Sigmoid colon (tissue), 7 donors: ENCODE data around the gene PHAF1. TPM values are rescaled to one million over a fixed set of nuclear protein-coding genes. Genes with fewer than 3 reads are reported as not detected.

ENCODE experiments used
- DNase-seq: peaks from one replicate; pipeline ENCODE4 v3.0.0-alpha.2; 2019
- H3K27ac ChIP-seq, 4 donors: fragments of 200-600 bp; sonication (generic); one replicate each; pipeline ENCODE4 v1.5.1; 2016 to 2019; ENCODE audit warnings: mild to moderate bottlenecking in 1 of 4
- H3K27me3 ChIP-seq, 3 donors: fragments of 200-600 bp; sonication (generic); one replicate each; pipeline ENCODE4 v1.5.1; 2019; ENCODE audit warnings: mild to moderate bottlenecking in 1 of 3
- H3K36me3 ChIP-seq, 4 donors: fragments of 200-600 bp; sonication (generic); one replicate each; pipeline ENCODE4 v1.5.1; 2016 to 2019
- H3K4me1 ChIP-seq, 4 donors: fragments of 200-600 bp; sonication (generic); one replicate each; pipeline ENCODE4 v1.5.1; 2017 to 2019
- H3K4me3 ChIP-seq, 4 donors: fragments of 200-600 bp; sonication (generic); one replicate each; pipeline ENCODE4 v1.5.1; 2017 to 2019; ENCODE audit warnings: mild to moderate bottlenecking in 2 of 4, moderate library complexity in 1 of 4
- H3K9me3 ChIP-seq, 4 donors: fragments of 200-600 bp in 3 of 4; sonication (generic) in 3 of 4; one replicate each; pipeline versions ENCODE4 v1.5.1 to v1.6.1; 2013 to 2019
- EP300 ChIP-seq, 4 donors: sonication (generic); formaldehyde crosslinking; IDR thresholded peaks; one replicate each; pipeline ENCODE4 v1.6.1; 2017; ENCODE audit warnings: antibody characterized with exemption in 4 of 4
- POLR2A ChIP-seq, 2 donors: fragments of 450-650 bp; IDR thresholded peaks; one replicate each; pipeline ENCODE4 v1.6.1; 2016; ENCODE audit warnings: antibody characterized with exemption in 2 of 2, mild to moderate bottlenecking in 2 of 2, moderate library complexity in 2 of 2
- POLR2AphosphoS5 ChIP-seq, 4 donors: sonication (generic); formaldehyde crosslinking; IDR thresholded peaks; one replicate each; pipeline ENCODE4 v1.6.1; 2017; ENCODE audit warnings: antibody characterized with exemption in 4 of 4
- WGBS, 2 donors: extraction: QIAGEN DNeasy Blood & Tissue Kit; methylation state at CpG; one replicate each; pipeline ENCODE4 v1.1.7; 2013; 5-methylcytosine and 5-hydroxymethylcytosine counted together
- intact Hi-C: fragments of 100-400 bp; cut with DNase I; formaldehyde crosslinking; loops from one replicate; pipeline ENCODE4 v1.15.1; 2023
- polyA plus RNA-seq, 3 donors: library from polyadenylated mRNA; stranded (reverse); fragments of 200-250 nt; gene quantifications; one replicate each; pipeline ENCODE4 v1.2.3, GENCODE V29; 2013
- total RNA-seq, 4 donors: library from RNA; depleted of rRNA; stranded (reverse); fragments of >200 nt; gene quantifications; one replicate each; pipeline ENCODE4 v1.1.0, GENCODE V29; 2016
- TF ChIP-seq, protein P1 (sequence below), 4 experiments: fragments of 450-650 bp in 3 of 4; fragments of 200-600 bp in 1 of 4; IDR thresholded peaks; one replicate each; pipeline ENCODE4 v1.5.1; 2016 to 2019; ENCODE audit warnings: antibody characterized with exemption in 4 of 4, mild to moderate bottlenecking in 3 of 4, moderate library complexity in 2 of 4
- donor health status: healthy with polysubstance abuse.
- donor health status: Bipolar disorder and iron deficiency.
- donor health status: healthy.

Gene PHAF1
- total and polyA plus RNA-seq, 7 donors, result 8.9 to 16.3 (median 11.4) TPM

DNA sequence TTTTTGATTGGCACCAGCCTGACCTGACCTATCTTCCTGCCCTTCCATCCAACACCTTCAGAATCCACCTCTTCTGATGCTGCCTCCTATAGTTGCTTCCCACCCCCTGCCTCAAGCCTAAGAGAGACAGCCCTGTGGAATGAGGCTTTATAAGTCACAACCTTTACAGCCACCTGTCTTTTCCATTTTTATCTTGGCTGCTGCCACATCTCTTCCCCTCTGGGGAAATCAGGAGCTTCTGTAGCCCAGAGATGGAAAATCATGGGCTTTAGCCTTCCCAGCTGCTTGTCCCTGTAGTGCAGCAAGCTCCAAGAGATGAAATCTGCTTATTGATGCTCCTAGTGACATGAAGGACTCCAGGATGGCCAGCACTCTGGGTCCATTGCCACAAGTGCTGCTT is 18.7 kb downstream of the PHAF1 start:
- peaks cover 0 to 79% (median 23%) of the 10 kb centered on the region in 4 donors for H3K36me3 ChIP-seq

DNA sequence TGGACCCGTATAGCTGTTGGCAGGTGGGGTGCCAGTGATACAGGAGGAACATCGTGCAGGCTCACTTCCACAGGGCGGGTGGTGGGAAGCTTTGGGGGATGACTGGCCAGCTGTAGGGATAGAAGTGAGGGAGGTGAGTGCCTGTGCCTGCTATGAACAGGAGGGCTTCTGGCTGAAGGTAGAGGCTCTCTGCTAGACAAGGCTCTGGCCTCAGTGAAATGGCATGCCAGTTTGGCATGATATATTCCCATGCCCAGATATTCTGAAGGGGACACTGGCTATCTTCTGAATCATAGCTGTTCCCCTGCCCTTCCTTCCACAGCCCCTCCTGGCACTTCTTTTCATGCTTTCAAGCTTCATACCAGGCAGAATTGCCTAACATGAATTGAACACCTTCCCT is 19.1 kb downstream of the PHAF1 start:
- Histone ChIP-seq H3K36me3 (peaks cover 0 to 79% (median 23%) of the 10 kb centered on the region in 4 donors), H3K27me3 (no peaks in the 10 kb centered on the region), H3K27ac (no peak overlapping the region), H3K9me3 (no peaks in the 10 kb centered on the region), H3K4me1 (no peaks in the 10 kb centered on the region), H3K4me3 (no peak overlapping the region)
- TF ChIP-seq POLR2A (IDR thresholded peaks at IDR 0.05) (no peak), POLR2AphosphoS5 (IDR thresholded peaks at IDR 0.05) (no peak), EP300 (IDR thresholded peaks at IDR 0.05) (no peak)
- TF ChIP-seq, protein P1, sequence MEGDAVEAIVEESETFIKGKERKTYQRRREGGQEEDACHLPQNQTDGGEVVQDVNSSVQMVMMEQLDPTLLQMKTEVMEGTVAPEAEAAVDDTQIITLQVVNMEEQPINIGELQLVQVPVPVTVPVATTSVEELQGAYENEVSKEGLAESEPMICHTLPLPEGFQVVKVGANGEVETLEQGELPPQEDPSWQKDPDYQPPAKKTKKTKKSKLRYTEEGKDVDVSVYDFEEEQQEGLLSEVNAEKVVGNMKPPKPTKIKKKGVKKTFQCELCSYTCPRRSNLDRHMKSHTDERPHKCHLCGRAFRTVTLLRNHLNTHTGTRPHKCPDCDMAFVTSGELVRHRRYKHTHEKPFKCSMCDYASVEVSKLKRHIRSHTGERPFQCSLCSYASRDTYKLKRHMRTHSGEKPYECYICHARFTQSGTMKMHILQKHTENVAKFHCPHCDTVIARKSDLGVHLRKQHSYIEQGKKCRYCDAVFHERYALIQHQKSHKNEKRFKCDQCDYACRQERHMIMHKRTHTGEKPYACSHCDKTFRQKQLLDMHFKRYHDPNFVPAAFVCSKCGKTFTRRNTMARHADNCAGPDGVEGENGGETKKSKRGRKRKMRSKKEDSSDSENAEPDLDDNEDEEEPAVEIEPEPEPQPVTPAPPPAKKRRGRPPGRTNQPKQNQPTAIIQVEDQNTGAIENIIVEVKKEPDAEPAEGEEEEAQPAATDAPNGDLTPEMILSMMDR (IDR thresholded peaks at IDR 0.05), result no peak
- intact Hi-C loops, result no loop called here
- 96% methylated on average over 3 of the region's 3 CpGs for WGBS, 2 donors
- DNase-seq, result no peak

More for the DNA sequence above, 18.7 kb downstream of the PHAF1 start:
- no peak overlapping the region for H3K27ac ChIP-seq
- no peaks in the 10 kb centered on the region for H3K9me3 ChIP-seq
- no peak overlapping the region for H3K4me3 ChIP-seq
- DNase-seq, result no peak
- TF ChIP-seq, protein P1 (IDR thresholded peaks at IDR 0.05), result no peak
- TF ChIP-seq POLR2A (IDR thresholded peaks at IDR 0.05) (no peak), EP300 (IDR thresholded peaks at IDR 0.05) (no peak), POLR2AphosphoS5 (IDR thresholded peaks at IDR 0.05) (no peak)
- H3K4me1 ChIP-seq, result no peaks in the 10 kb centered on the region
- H3K27me3 ChIP-seq, result no peaks in the 10 kb centered on the region
- intact Hi-C loops, result no loop called here

DNA sequence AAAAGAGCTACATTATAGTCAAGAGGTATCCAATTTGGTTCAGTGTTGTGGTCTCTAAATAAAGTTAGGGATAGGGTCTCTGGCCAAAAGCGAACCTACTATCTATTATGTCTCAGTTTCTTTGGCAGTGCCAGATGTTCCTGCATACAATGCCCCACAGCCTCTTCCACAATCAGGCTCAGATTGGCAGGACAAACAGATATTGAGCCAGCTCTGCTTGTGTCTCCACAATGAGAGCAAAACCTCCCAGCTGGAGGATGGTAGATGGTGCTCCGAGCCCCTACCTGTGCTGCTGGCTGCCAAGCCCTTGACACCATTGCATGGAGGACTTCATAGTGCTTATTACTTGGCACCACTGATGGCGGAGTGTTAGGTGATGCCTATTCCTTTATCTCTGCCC is 19.7 kb downstream of the PHAF1 start:
- WGBS, 2 donors, result 97 to 98% methylated on average over 3 of the region's 3 CpGs
- intact Hi-C loops, result no loop called here
- TF ChIP-seq, protein P1 (IDR thresholded peaks at IDR 0.05), result no peak
- no peak for TF ChIP-seq POLR2AphosphoS5 (IDR thresholded peaks at IDR 0.05)
- no peak for TF ChIP-seq EP300 (IDR thresholded peaks at IDR 0.05)
- no peak for TF ChIP-seq POLR2A (IDR thresholded peaks at IDR 0.05)
- Histone ChIP-seq H3K27ac (no peak overlapping the region), H3K27me3 (no peaks in the 10 kb centered on the region), H3K4me1 (no peaks in the 10 kb centered on the region), H3K4me3 (no peak overlapping the region), H3K36me3 (peaks cover 4 to 79% (median 28%) of the 10 kb centered on the region in 4 donors), H3K9me3 (no peaks in the 10 kb centered on the region)
- DNase-seq, result no peak

DNA sequence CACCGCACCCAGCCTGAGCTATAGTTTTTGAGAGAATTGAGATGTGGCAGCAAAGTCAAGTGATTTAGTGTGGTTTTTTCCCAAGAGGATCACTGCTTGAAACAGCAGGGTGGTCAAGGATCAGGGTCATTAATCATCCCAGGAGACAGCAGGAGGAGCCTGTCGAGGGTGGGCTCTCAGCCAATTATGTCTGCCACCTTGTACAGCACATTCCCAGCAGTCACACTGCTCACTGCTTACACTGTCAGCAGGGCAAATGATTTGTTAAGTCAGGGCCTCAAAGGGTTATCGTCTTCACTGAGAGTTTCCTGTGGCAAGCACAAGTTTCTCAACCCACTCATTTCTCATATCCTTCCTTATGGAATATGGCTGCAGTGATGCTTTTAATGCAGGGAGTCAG is 27.9 kb downstream of the PHAF1 start:
- H3K4me1 ChIP-seq, result no peaks in the 10 kb centered on the region
- H3K9me3 ChIP-seq, result no peaks in the 10 kb centered on the region
- whole genome bisulfite sequencing, 2 donors, result 63 to 72% methylated on average over 3 of the region's 3 CpGs
- no peaks in the 10 kb centered on the region for H3K27me3 ChIP-seq
- intact Hi-C loops, result no loop called here
- DNase-seq, result no peak
- TF ChIP-seq, protein P1 (IDR thresholded peaks at IDR 0.05), result no peak
- H3K4me3 ChIP-seq, result no peak overlapping the region
- H3K36me3 ChIP-seq, result peaks cover 32 to 98% (median 74%) of the 10 kb centered on the region in 4 donors
- H3K27ac ChIP-seq, result no peak overlapping the region

DNA sequence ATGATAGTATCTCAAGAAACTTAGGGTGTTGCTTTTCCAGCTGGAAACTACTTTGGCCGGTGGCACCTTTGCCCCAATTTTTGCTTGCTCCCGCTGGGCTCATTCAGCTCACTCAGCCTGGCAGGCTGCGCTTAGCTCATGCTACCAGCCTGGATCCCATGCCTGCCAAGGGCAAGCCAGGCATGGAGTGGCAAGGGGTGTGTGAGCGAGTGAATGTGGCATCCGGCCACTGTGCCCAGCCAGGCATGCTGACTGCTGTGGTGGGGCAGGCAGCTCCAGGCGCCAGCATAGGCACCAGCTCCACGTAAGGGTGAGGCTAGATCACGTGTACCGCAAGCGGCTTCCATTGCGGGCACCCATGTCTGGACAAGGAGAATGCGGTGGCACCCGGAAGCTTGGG is 31.6 kb downstream of the PHAF1 start:
- intact Hi-C loops, result no loop called here
- Histone ChIP-seq H3K27me3 (no peaks in the 10 kb centered on the region), H3K9me3 (no peaks in the 10 kb centered on the region), H3K27ac (no peak overlapping the region), H3K36me3 (peaks cover 40 to 99% (median 76%) of the 10 kb centered on the region in 4 donors), H3K4me1 (no peaks in the 10 kb centered on the region), H3K4me3 (no peak overlapping the region)
- TF ChIP-seq POLR2A (IDR thresholded peaks at IDR 0.05) (no peak), POLR2AphosphoS5 (IDR thresholded peaks at IDR 0.05) (no peak), EP300 (IDR thresholded peaks at IDR 0.05) (no peak)
- TF ChIP-seq, protein P1 (IDR thresholded peaks at IDR 0.05), result no peak
- DNase-seq, result no peak
- 96 to 99% methylated on average over 13 of the region's 13 CpGs for WGBS, 2 donors
